Activated gamma-delta T cell treated with anti-CD3 and anti-CD28 coated beads, Interleukin-2, amount 50 U/mL, for 16 hours (primary cell): ENCODE results near the gene LIME1.

ENCODE experiments used
- DNase-seq: peaks from one replicate; pipeline ENCODE4 v3.0.0-alpha.2; 2020; ENCODE audit warnings: low read depth

The LIME1 gene, protein sequence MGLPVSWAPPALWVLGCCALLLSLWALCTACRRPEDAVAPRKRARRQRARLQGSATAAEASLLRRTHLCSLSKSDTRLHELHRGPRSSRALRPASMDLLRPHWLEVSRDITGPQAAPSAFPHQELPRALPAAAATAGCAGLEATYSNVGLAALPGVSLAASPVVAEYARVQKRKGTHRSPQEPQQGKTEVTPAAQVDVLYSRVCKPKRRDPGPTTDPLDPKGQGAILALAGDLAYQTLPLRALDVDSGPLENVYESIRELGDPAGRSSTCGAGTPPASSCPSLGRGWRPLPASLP

DNA sequence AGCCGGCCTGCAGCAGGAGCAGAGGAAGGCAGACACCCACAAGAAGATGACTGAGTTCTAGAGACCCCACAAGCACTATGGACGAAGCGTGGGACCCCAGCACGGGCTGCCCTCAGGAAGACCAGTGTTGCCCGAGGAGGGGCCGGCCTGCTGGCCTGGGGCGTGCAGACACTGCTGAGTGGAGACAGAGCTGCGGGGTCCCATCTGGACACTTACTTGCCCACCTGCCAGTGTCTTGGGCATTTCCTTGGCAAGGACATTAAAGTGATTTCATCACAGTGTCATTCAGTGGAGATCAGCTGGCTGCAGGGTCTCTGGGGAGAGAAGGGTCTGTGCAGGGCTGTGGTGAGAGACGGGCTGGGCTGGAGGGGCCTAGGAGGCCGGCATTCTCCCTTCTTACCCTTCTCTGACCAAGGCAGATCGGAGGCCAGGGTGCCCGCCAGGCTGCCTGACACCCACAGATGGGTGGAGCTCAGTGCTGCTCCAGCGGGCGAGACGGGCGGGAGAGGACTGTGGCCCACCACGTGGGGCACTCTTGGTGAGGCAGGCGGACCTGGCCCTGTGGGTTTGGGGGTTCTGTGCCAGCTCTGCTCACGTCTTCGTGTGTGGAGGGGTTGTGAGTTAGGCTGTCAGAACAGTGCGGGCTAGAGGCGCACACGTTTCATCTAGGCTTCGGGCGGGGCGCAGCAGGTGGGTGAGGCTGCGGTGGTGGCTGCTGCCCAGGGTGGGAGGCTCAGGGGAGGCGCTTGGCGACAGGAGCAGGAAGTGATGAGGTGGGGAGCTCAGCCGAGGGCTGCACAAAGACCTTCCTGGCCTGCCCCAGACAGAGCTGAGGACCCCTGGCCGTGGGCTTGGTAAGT lies at the start of gene LIME1:
Gene LIME1, plus strand, starts transcription at position 806 of the 860 bp plus-strand sequence. CDS start 886 bp downstream, outside the sequence.
- peak; percentile 60 for DNase-seq

DNA sequence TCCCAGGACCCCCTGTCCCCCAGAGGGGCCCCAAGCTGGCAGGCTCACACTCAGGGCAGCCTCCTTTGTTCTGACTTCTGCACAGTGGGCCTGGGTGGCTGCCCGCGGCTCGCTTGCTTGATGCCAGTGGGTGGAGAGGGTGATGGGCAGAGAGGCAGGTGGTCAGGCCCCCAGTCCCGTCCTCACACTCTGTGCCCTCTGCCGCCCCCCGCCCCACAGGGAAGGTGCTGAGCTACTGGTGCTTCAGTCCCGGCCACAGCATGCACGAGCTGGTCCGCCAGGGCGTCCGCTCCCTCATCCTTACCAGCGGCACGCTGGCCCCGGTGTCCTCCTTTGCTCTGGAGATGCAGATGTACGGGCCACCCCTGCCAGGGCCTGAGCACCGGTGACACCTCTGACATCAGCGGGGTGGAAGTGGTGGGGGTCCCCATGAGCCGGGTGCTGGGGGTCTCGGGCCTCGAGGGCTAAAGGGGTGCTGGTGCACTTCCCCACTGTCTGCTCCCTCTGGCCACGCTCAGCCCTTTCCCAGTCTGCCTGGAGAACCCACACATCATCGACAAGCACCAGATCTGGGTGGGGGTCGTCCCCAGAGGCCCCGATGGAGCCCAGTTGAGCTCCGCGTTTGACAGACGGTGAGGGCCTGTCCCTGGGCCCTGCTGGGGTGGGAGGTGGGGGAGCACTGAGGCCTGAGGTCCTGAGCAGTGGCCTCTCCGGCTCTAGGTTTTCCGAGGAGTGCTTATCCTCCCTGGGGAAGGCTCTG lies 48.9 kb upstream of the LIME1 start:
- no peak for DNase-seq

DNA sequence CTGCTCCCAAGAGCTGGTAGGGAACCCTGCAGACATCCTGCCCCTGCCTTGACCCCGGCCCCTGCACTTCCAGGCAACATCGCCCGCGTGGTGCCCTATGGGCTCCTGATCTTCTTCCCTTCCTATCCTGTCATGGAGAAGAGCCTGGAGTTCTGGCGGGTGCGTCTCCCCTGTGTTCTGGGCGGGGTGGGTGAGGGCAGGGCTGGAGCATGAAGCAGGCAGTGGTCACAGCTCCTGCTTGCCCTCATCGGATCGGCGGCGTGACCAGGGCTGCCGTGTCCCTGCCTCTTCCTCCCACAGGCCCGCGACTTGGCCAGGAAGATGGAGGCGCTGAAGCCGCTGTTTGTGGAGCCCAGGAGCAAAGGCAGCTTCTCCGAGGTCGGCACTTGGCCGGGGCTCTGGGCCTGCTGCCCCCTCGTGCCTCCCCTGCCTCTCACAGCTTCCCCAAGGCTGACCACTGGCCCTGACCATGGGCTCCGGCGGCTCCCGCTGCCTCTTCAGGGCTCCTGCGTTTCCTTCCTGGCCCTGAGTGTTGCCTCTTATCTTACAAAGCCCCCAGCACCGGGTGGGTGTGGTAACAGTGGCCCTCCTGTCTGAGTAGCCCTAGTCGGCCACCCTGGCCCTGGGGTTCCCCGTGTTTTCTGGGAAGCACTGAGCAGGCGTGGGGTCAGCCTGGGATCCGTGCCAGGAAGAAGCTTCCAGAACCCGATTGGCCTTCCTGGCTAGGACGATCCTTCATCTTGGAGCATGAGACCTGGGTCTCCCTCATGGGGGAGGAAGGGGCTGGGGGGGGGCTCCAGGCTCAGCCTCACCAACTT lies 48.0 kb upstream of the LIME1 start:
- DNase-seq, result no peak

DNA sequence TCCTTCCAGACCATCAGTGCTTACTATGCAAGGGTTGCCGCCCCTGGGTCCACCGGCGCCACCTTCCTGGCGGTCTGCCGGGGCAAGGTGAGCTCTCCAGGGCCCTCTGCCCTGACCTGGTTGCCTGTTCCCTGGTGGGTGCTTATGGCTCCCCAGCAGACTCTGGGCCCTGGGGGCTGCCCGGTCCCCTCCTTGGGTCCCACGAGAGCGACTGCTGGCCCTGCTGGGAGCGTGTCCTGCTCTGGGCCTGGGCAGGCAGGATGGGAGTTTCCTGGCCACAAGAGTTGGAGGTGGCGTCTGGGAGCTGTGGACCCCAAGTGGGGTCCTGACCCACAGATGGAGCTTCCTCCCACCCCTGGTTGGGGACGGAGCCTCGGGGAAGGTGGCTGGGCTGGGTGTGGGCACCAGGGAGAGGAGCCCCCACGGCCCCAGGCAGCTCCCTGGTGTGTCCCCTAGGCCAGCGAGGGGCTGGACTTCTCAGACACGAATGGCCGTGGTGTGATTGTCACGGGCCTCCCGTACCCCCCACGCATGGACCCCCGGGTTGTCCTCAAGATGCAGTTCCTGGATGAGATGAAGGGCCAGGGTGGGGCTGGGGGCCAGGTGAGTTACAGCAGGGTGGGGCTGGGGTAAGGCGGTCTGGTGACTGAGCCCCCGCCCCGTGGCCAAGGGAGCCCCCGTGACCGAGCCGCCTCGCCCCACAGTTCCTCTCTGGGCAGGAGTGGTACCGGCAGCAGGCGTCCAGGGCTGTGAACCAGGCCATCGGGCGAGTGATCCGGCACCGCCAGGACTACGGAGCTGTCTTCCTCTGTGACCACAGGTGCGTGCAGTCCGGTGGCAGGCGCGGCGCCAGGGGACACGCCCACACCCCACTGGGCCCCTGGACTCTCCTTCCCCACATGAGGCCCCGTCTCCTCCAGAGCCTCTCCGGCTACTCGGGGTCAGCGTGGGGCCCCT lies 47.1 kb upstream of the LIME1 start:
- no peak for DNase-seq

DNA sequence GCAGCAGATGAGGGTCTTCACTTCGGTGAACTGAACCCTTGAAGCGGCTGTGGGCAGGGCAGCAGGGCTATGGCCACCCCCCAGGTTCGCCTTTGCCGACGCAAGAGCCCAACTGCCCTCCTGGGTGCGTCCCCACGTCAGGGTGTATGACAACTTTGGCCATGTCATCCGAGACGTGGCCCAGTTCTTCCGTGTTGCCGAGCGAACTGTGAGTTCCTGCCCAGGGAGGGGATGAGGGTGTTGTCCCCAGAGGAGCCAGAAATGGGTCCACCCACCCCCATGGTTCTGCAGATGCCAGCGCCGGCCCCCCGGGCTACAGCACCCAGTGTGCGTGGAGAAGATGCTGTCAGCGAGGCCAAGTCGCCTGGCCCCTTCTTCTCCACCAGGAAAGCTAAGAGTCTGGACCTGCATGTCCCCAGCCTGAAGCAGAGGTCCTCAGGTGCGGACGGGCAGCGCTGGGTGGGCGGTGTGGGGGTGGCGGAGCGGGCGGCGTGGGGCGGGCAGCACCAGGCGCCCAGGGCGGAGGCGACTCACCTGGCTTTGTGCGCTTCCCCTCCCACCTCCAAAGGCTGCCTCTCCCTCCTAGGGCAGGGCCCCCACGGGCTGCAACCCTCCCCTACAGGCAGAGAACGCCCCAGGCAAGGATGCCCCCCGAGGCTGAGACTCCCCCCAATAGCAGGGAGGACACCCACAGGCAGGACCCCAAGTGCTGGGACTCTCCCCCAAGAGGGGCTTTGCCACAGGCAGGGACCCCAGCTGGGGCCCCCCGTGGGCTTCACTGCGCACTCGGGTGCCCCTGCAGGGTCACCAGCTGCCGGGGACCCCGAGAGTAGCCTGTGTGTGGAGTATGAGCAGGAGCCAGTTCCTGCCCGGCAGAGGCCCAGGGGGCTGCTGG lies 46.2 kb upstream of the LIME1 start:
- no peak for DNase-seq

DNA sequence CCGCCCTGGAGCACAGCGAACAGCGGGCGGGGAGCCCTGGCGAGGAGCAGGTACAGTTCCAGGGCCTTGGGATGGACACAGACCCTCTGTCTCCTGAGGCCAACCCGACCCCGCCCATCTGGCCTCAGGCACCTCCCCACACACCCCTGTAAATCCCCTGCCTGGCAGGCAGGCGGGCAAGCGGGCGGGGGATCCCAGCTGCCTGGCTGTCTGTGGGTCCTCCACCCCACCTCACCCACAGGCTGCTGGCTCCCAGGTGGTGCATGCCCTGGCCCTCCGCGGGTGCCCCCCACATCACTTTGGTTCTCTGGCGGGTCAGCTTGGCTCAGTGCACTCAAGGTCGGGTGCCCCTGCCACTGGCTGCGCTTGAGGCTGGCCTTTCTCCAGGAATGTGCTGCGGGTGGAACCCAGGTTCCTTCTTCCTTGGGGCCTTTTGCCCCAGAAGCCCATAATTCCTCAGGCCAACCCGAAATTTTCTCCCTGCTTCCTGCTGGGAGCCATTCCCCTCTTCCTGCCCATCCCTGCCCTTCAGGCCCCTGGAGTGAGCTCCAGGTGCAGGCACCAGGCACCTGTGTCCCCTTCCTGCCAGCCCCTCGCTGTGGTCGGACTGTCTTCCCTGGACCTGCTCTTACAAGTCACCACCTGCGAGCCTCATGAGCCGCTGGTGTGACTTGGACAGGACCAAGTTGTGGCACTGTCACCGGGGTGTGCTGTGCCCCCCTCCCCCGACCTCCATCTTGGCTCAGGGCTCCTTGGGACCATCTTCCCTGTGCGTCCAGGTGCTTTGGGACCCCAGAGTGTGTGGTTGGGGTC lies 45.4 kb upstream of the LIME1 start:
- no peak for DNase-seq

DNA sequence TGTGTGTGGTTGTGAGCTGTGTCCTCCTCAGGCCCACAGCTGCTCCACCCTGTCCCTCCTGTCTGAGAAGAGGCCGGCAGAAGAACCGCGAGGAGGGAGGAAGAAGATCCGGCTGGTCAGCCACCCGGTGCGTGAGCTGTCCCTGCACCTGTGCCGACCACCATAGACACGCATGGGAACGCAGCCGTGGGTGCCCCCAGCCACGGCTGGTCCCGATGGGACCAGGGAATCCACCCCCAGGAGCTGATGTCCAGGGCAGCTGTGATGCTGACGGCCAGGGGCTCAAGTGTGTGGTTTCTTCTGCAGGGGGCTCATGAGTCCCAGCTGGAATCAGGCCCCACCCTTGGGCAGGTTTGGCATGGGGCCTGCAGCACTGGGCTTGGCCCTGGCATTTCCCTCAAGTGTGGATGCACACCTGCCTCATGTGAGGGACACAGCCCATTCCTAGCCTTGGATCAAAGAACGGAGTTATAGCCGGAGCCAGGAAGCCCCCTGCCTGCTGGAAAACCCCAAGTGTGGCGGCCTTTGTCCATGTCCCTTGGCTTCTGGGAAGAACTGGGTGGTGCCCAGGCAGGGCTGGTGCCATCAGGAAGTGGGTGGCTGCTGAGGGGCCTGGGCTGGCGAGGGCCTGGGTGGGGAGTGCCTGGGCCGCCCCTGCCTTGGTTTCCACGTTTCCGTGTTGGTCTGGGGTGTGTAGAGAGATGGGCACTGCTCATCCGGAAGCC lies 44.6 kb upstream of the LIME1 start:
- no peak for DNase-seq

DNA sequence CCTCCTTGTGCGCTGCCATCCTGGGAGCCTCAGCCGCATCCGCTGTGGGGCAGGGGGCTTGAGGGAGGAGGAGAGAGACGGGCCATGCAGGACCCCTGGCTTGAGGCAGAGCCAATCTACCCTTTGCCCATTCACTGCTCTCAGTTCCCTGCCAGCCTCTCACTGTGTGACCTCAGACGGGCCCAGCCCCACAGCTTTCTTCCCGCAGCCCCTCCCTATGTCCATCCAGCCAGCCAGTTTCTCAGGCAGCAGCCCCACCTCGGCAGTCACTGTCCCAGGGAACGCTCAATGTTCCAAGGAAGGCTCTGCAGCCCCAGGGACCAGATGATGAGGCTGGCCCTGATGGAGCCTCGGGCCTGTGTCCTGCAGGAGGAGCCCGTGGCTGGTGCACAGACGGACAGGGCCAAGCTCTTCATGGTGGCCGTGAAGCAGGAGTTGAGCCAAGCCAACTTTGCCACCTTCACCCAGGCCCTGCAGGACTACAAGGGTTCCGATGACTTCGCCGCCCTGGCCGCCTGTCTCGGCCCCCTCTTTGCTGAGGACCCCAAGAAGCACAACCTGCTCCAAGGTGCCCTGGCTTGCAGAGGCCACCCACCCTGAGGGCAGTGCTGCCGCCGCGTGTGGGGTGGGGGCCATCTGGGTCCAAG lies 43.9 kb upstream of the LIME1 start:
- no peak for DNase-seq

DNA sequence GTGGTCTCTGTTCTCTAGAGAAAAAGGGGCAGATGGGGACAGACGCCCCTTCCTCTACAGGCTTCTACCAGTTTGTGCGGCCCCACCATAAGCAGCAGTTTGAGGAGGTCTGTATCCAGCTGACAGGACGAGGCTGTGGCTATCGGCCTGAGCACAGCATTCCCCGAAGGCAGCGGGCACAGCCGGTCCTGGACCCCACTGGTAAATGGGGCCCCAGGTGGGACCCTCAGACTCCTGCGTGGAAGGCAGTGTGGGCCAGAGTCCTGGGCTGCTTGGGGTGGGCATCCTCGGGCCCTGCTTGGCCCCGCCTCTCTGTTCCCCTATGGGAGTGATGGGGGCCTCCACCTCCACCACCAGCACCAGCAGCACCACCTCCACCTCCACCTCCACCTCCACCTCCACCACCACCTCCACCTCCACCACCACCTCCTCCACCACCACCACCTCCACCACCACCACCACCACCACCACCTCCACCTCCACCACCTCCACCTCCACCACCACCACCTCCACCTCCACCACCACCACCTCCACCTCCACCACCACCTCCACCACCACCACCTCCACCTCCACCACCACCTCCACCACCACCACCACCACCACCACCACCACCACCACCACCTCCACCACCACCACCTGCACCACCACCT lies 43.3 kb upstream of the LIME1 start:
- no peak for DNase-seq

DNA sequence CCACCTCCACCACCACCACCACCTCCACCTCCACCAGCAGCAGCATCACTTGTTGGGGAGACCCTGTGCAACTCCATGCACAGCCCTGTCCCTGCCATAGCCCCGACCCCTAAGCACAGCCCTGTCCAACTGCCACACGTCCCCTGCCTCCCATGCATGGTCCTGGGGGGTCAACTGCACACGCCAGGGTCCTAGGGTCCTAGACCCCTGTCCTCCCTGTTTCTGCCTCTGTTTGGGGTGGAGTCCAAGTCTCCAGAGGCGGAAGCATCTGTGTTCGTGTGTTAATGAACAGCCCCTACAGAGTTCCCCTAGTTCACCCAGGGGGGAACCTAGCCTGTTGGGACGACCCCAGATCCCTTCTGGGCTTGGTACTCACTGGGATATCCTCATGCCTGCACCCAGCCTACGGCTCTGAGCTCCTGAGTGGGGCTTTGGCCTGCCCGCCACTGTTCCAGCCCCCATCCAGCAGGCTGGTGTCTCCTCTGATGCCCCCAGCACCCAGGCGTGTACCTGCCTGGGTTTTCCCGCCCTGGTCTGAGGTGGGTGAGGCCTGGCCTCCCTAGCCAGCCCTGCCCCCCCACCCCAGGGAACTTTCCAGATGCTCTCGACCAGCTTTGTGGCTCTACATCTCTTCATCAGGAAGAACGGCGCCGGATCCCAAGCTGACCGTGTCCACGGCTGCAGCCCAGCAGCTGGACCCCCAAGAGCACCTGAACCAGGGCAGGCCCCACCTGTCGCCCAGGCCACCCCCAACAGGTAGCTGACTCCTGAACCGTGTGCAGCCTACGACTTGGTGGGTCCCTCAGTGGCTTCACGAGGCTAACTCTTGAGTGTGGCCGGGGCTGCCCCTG lies 42.5 kb upstream of the LIME1 start:
- no peak for DNase-seq

DNA sequence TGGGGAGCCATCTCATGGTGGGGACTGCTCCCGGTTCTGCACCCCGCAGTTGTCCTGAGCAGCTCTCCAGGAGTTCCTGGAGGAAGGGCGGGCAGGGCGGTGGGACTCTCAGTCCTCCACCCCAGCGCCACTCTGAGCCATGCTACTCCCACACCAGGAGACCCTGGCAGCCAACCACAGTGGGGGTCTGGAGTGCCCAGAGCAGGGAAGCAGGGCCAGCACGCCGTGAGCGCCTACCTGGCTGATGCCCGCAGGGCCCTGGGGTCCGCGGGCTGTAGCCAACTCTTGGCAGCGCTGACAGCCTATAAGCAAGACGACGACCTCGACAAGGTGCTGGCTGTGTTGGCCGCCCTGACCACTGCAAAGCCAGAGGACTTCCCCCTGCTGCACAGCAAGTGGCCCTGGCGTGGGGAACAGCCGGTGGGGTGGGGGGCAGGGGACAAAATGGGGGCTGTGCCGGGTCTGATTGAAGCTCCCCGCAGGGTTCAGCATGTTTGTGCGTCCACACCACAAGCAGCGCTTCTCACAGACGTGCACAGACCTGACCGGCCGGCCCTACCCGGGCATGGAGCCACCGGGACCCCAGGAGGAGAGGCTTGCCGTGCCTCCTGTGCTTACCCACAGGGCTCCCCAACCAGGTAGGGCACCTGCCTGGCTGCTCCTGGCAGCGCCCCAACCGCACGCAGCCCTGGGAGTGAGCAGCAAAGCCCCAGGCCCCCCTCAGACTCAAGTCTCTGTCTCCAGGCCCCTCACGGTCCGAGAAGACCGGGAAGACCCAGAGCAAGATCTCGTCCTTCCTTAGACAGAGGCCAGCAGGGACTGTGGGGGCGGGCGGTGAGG lies 41.7 kb upstream of the LIME1 start:
- DNase-seq, result no peak

DNA sequence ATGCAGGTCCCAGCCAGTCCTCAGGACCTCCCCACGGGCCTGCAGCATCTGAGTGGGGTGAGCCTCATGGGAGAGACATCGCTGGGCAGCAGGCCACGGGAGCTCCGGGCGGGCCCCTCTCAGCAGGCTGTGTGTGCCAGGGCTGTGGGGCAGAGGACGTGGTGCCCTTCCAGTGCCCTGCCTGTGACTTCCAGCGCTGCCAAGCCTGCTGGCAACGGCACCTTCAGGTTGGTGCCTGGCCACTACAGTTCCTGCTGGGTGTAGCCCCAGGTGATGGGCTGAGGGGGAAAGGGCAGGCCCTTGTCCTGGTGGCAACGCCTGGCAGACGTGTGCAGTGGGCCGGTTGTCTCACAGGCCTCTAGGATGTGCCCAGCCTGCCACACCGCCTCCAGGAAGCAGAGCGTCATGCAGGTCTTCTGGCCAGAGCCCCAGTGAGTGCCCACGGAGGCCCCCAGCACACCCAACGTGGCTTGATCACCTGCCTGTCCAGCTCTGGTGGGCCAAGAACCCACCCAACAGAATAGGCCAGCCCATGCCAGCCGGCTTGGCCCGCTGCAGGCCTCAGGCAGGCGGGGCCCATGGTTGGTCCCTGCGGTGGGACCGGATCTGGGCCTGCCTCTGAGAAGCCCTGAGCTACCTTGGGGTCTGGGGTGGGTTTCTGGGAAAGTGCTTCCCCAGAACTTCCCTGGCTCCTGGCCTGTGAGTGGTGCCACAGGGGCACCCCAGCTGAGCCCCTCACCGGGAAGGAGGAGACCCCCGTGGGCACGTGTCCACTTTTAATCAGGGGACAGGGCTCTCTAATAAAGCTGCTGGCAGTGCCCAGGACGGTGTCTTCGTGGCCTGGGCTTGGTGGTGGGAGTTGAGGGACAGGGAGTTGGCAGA lies 40.8 kb upstream of the LIME1 start:
- DNase-seq, result no peak

DNA sequence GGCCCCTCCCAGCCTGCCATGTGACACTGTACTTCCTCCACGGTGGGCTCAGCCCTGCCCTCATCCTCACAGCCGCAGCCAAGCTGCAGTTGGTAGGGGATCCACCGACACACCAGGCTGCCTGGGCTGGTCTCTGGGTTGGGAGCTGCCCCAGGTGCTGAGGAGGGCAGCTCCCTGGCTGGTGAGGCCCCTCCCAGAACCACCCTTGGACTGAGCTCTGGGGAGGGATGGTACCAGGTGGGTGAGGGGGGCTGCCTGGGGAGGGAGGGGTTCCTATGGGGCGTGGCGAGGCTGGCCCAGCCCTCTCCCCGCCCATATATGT lies 40.2 kb upstream of the LIME1 start:
- DNase-seq, result no peak
